ENCODE data around the gene TOP3A.

The TOP3A gene

DNA sequence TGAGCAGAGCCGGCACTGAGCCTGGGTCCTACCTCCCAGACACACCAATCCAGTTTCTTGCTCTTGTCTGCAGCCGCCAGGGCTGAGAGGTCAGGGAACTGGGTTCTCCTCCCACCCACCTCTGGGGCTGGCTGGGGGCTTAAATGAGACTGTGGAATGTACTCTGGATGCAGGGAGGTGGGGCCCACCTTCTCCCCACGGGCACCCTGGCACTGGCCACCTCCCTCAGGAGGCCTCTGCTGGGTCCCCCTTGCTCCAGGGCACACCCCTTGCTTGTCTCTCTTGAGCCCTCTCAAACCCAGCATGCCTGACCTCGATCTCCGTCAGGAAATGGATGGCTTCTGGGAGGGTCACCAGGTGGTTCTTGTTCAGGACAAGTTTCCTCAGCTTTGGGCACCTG lies 62.6 kb downstream of the TOP3A start:
- no peak for DNase-seq

DNA sequence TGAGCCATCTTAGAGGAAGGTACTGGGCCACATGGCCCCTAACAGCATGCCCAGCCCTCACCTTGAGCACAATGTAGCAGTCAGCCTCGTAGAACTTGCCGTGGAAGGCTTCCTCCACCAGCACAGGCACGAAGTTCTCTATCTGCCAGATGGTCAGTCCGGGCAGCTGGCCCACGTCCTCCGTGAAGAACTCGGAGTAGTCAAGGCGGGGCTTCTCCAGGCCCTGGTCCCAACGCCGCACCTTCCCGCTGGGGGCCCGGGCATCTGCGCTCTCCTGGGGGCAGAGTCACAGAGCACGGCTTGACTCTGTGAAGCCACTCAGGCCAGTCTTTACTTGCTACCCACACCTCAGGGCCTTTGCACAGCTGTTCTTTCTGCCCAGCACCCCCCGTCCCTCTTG lies 63.6 kb downstream of the TOP3A start:
- no peak for DNase-seq

GRCh38 chr17:18250708-18251107 lies 64.1 kb downstream of the TOP3A start:
- DNase-seq, result no peak

GRCh38 chr17:18250259-18250658 lies 64.5 kb downstream of the TOP3A start:
- DNase-seq, result no peak

- no peak for DNase-seq
Observed at GRCh38 chr17:18248811-18249210, 66.0 kb downstream of the TOP3A start.

- no peak for DNase-seq
Observed at GRCh38 chr17:18248300-18248731, 66.5 kb downstream of the TOP3A start.

DNA sequence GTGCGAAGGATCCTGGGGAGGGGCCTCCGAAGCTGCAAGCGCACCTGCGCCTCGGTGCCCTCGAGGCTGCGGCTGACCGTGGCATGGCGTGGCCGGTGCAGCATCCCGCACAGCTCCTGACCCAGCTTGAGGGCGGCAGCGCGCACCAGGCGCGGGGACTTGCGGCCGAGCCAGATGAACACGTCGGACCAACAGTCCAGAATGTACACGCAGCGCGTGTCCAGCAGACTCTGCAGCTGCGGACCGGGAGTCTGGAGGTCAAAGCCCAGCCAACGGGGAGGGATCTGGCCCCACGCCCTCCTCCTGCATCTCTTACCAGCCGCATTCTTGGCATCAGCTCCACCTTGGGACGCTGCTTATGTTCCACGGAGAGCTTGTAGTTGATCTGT lies 67.2 kb downstream of the TOP3A start:
- no peak for DNase-seq

- no peak for DNase-seq
Observed at GRCh38 chr17:18246880-18247612, 67.7 kb downstream of the TOP3A start.

GRCh38 chr17:18246109-18246725 lies 68.6 kb downstream of the TOP3A start:
- no peak for DNase-seq

DNA sequence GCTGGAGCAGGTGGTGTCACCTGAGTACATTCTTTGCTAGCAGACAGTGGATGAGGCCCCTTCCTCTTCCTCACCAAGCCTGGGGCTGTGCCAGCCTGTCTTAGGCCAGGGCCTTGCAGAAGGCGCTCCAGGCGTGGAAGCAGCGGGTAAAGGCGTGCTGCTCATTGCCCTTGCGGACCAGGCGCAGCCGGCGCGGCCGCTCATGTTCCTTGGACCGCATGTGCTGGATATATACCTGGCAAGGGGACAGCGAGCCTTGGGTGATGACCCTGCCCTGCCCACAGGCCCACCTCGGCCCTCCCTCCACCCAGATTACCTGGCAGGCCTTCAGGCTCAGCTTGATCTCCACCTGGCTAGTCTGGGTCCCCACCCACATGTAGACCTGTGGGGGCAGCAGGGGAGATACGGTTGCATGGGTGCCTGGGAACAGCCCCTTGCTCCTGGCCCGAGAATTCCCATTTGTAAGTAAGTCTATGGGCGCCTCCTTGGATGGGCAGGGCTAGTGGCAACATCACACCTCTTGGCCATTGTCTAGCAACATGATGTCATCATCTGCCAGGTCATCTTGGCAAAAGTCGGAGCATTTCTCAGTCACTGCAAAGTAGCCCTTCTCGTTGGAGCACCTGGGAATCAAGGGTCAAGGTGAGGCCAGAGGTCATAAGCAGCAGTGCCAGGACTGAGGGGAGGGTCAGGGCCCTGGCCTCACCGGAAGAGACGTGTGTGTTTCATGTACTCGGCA lies 69.6 kb downstream of the TOP3A start:
- no peak for DNase-seq

DNA sequence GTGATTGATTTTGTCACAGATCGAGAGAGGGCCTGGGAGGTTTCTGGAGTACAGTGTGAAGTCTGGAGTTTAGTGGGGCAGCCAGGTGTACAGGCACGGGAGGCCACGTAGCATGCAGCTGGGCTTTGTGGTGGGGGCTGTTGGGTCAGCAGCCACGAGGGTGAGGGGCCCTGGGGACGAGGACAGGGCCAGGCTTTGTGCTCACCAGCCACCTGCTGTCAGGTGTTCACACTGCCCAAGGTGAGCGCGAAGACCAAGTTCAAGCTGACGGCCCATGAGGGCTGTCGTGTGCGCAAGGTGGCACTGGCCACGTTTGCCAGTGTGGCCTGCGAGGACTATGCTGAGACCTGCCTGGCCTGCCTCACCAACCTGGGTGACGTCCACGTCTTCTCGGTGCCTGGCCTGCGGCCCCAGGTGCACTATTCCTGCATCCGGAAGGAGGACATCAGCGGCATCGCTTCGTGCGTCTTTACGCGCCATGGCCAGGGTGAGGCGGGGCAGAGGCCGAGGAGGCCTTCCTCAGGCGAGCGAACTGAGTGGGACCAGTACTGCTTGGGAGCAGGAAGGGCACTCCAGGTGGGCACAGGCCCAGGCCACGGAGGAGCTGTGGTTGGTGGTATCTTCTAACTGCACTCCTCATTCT lies 73.4 kb downstream of the TOP3A start:
- DNase-seq, result no peak

DNA sequence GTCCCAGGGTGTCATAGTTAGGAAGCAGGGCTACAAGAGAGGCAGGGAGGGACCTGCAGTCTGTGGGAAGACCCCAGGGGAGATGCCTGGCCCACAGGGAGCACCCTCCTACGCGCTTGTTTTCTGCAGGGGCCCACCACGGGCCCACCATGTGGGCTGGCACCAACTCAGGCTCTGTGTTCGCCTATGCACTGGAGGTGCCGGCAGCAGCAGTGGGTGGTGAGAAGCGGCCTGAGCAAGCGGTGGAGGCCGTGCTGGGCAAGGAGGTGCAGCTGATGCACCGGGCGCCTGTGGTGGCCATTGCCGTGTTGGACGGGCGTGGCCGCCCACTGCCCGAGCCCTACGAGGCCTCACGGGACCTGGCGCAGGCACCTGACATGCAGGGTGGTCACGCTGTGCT lies 74.3 kb downstream of the TOP3A start:
- no peak for DNase-seq

GRCh38 chr17:18238299-18238698 lies 76.5 kb downstream of the TOP3A start:
- no peak for DNase-seq

DNA sequence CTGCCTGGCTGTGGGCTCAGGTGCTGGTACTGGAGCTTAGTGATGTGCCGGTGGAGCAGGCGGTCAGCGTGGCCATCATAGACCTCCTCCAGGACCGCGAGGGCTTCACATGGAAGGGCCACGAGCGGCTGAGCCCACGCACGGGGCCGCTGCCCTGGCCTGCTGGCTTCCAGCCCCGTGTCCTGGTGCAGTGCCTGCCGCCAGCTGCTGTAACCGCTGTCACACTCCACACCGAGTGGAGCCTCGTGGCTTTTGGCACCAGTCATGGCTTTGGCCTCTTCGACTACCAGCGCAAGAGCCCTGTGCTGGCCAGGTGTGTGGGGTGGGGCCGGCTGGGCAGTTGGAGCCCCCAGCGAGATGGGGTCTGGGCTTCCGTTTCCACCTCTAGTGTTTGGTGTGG lies 77.3 kb downstream of the TOP3A start:
- no peak for DNase-seq

DNA sequence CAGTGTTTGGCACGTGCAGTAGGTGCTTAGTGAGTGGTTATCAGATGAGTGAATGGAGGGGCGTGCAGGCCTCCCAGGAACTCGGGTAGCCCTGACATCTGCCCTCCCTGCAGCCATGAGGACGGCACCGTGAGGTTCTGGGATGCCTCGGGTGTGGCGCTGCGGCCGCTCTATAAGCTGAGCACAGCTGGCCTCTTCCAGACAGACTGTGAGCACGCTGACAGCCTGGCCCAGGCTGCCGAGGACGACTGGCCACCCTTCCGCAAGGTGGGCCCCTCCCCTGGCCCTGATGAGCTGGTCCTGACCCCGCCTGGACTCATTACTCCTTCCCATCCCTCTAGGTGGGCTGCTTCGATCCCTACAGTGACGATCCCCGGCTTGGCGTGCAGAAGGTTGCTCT lies 78.3 kb downstream of the TOP3A start:
- DNase-seq, result no peak

DNA sequence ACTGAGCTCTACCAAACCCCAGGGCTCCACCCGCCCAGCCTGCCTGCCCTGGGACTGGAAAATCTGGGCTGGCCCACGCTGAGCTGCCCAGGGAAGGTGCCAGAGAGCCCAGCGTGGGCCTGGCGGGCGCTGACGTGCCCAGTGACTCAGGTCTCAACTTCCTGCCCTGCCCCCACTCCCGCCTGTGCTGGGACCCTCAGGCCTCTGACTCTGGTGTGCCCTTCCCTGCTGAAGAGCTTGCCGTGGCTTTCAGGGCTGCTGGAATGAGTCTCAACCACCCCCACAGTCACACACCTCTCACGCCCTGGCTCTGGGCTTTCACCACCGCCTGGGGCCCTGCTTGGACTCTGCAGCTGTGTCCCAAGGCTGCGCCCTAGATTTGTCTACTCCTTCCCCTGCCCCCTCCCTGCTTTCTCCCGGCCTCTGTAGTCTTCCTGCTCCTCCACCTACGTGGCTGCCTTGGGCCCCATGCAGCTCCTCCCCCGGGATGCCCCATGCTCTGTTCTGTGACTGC lies 79.0 kb downstream of the TOP3A start:
- no peak for DNase-seq

DNA sequence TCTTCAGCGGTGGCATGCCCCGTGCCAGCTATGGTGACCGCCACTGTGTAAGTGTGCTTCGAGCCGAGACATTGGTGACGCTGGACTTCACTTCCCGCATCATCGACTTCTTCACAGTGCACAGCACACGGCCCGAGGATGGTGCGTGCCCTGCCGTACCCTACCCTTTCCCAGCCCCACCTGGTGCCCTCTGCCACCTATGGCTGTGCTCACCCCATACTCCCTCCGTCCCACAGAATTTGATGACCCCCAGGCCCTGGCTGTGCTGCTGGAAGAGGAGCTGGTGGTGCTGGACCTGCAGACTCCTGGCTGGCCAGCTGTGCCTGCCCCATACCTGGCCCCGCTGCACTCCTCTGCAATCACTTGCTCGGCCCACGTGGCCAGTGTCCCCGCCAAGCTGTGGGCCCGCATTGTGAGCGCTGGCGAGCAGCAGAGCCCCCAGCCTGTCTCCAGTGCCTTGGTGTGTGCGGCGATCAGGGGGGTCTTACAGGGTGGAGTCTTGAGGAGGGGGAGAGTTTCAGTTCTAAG lies 79.9 kb downstream of the TOP3A start:
- DNase-seq, result no peak

GRCh38 chr17:18233803-18234518 lies 80.8 kb downstream of the TOP3A start:
- no peak for DNase-seq

GRCh38 chr17:18231164-18231563 lies 83.6 kb downstream of the TOP3A start:
- DNase-seq, result no peak

DNA sequence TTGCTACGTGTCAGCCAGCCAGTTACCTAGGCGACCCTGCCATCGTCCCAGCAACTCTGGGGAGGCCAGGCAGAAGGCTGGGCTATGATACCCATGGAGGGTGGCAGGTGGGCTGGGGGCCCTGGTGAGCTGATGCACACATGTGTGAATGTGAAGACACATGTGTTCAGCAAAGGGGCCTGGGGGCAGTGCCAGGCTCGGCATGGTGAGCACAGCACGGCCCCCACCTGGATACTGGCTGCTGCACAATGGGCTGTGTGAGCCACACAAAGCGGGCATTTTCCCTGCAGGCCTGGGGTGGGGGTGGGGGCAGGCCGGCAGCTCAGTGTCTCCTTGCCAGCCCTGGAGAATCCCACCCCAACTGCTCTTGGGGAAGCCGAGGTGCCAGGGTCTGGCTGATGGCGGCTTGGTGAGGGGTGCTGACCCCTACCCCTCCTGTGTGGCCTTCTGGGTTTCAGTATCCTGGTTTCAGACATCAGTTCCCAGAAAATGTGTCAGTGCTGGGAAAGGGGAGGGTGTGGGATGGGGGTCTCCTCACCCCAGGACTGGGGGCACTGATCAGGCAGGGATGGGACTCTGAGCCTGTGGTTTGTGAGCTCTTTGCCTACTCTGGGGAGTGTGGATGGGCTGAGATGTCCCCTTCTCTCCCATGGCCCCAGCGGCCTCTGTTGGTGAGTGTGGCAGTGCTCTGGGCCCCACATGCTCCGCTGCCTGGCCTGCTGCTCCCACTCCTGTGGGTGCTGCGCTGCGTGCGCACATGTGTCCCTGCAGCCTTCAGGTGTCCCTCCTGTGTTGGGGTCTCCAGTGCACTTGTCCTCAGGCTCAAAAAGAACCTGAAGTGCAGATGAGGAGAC lies 84.3 kb downstream of the TOP3A start:
- no peak for DNase-seq

DNA sequence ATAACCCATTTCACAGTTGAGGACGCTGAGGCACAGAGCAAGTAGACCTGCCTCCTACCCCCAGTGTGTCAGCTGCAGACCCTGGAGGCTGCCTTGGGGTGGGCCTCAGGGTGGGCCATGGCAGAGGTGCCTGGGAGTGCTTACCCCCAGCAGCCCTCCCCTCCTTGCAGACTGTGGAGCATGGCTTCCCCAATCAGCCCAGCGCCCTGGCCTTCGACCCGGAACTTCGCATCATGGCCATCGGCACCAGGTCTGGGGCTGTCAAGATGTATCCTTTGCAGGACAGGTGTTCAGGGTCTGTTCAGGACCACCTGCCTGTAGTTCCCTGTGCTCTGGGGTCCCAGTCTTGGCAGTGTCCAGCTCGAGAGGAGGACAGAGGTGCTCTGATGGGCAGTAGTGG lies 85.0 kb downstream of the TOP3A start:
- DNase-seq, result no peak

- DNase-seq, result no peak
Observed at GRCh38 chr17:18229254-18229653, 85.5 kb downstream of the TOP3A start.

Data from SIG-M5 (cell line).